ENCODE measurements around the gene ARHGAP8.

ARHGAP8 gene

DNA sequence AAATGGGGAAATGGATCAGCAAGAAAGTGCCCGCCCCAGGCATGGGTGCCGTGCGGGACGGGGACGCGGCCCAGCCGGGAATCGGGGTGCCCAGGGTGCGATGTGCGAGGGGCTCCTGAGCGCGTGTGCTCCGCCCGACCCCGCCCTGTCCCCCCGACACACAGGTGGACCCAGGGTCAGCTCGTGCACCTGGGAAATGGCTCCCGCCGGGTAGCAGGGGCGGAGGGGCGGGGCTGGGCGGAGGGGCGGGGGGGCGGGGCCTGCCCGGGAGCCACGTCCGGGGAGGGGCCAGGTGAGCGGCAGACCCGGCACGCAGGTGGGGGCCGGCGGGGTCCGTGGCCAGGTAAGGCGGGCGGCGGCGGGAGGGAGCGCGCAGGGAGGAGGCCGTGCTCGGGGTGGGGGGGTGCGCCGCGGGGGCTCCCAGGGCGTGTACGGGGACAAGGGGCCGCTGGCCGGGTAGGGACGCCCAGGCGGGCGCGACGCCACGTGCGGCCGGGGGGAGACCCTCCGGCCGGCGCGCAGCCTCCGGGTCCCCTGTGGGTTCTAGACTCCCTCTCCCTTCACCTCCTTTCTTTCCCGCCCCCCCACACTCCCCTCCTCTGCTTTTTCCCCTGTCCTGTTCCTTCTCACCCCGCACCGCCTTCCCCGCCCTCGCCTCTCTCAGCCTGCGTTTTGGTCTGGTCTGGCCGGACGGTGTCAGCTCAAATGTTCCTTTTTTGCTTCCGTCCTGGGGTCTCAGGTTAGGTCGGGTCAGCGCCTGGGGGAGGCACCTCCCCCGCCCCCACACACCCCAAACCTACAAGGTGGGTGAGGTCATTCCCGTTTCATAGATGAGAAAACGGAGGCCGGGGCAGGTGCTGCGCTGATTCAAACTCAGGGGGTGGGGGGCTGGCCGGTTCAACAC lies at the start of gene ARHGAP8:
ARHGAP8 (plus strand) TSS at position 291 of the 904 bp plus-strand sequence. CDS start 33,953 bp downstream, outside the sequence.
- DNase-seq (peak; percentile 26), ATAC-seq (no peak)

DNA sequence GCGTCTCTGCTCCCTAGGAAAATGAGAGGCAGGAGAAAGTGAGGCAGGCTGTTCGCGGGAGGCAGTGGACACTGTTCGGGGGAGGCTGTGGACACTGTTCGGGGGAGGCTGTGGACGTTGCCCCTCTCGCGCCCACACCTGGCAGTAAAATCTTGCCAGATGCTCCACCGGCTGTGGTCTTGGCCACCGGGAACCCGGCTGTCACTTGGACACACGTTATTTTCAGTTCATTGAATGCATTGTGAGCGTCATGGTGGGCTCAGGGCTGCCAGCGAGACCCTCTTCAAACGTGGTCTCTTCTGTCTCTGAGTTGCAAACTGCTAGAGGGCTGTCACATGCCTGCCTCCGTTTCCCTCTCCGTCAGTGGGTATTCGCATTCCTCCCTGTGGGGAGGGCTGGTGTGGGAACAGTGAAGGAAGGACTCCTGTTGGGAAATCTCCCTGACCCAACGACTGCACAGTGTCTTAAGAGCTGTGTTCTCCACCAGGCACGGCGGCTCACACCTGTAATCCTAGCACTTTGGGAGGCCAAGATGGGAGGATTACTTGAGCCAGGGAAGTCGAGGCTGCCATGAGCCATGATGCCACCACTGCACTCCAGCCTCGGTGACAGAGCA lies 49.0 kb upstream of the ARHGAP8 start:
- ATAC-seq (no peak), DNase-seq (no peak)

DNA sequence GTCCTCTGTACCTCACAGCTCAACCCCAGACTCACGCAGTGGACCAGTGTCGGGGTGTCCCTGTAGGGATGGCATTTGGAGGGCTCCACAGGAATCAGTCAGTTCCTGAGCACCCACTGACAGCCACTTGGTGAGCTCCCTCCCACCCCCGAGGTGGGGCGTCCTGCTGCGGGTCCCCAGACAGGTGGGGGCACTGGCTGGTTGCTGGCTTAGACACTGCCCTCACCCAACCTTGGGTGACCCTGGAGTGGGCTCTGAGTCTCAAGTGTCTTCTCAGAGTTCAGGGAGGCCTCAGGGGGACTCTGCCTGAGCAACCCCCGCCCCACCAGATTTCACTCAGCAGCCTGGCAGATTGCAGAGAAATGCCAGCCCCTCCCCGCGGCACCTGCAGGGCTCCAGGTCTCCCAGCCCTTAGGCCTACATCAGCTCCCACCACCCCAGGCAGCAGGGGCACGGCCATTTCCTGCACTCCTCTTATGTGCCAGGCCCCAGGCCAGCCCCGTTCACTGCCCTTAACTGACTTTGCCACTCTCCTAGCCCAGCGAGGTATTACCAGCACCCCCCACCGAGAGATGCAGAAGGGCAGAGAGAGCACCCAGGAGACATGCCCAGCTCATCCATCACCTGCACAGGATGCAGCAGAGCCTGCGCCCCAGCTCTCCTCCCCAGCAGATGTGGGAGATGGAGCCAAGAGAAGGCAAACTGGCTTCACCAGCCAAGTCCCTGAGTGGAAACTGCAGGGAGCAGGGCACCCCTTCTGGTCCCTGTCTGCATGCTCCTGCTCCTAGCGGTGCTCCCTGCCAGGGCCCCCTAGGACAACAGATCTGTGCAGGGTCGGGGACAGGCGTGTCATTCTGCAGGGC lies 48.0 kb upstream of the ARHGAP8 start:
- ATAC-seq, result no peak
- no peak for DNase-seq

GRCh38 chr22:44705022-44705297 lies 47.4 kb upstream of the ARHGAP8 start:
- DNase-seq (no peak), ATAC-seq (no peak)

- ATAC-seq, result no peak
- DNase-seq, result no peak
These were observed 45.9 kb upstream of the ARHGAP8 start for GRCh38 chr22:44706488-44706887.

- ATAC-seq (no peak), DNase-seq (no peak)
These were observed 45.2 kb upstream of the ARHGAP8 start for GRCh38 chr22:44707178-44707577.

- ATAC-seq, result no peak
- DNase-seq, result no peak
These were observed 44.6 kb upstream of the ARHGAP8 start for GRCh38 chr22:44707752-44708151.

GRCh38 chr22:44709881-44710392 lies 42.4 kb upstream of the ARHGAP8 start:
- DNase-seq, result peak; percentile 24
- no peak for ATAC-seq

GRCh38 chr22:44710474-44711240 lies 41.7 kb upstream of the ARHGAP8 start:
- ATAC-seq (peak; percentile 83), DNase-seq (peak; percentile 71)

- DNase-seq, result no peak
- ATAC-seq, result no peak
These were observed 41.2 kb upstream of the ARHGAP8 start for GRCh38 chr22:44711241-44711560.

DNA sequence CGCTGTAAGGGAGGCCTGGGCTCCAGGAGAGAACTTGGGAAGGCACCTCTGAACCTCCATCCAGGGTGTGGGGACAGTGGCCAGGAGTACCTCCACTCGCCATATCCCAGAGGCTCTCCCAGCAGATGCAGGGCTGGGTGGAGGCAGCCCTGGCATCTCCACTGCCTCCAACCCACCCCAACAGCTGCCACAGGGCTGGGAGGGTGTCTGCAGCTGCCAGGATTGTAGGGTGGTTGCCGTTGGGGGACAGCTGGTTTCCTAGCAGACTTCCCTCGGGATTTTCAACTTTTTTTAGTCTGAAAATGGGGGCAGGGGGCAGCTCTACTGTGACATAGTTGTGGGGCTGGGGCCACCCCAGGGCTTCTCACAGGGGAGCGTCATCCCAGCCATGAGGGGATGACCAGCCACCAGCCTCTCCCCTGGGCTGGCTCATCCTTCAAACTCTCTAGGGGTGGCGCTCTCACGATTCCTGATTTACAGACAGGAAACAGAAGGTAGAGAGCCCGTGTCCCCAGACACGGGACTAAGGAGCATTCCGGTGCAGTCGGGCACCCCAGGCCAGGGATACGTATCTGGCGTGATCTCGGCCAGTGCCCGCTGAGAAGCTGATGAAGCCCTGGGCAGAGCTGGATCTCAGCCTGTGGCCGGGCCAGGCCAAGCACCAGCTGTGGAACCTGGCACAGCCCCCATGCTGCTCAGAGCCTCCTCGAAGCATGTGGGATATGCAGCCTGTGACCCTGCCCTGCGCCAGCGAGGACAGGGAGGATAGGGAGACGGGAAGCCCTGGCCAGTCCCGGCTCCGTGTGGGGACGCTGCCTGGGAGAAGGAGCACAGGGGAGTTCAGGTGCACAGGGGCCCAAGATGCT lies 40.5 kb upstream of the ARHGAP8 start:
- no peak for DNase-seq

DNA sequence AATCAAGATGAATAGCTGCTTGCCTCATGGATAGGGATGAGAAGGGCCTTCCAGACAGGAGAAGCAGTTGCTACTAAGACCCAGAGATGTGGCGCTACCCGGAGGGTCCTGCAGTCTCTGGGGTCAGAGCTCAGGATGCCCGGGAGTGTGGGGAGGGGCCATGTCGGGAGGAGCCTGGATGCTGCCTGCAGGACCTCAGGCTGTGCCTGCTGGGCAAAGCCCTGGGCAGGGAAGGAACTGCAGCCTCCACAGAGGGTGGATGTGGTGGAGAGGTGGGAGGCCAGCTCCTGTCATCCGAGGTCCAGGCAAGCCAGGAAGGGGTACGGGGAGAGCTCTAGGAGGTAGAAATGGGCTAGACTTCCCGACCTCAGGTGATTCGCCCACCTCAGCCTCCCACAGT lies 39.4 kb upstream of the ARHGAP8 start:
- no peak for ATAC-seq
- DNase-seq, result no peak

More for the DNA sequence above, 40.5 kb upstream of the ARHGAP8 start:
- ATAC-seq, result no peak

DNA sequence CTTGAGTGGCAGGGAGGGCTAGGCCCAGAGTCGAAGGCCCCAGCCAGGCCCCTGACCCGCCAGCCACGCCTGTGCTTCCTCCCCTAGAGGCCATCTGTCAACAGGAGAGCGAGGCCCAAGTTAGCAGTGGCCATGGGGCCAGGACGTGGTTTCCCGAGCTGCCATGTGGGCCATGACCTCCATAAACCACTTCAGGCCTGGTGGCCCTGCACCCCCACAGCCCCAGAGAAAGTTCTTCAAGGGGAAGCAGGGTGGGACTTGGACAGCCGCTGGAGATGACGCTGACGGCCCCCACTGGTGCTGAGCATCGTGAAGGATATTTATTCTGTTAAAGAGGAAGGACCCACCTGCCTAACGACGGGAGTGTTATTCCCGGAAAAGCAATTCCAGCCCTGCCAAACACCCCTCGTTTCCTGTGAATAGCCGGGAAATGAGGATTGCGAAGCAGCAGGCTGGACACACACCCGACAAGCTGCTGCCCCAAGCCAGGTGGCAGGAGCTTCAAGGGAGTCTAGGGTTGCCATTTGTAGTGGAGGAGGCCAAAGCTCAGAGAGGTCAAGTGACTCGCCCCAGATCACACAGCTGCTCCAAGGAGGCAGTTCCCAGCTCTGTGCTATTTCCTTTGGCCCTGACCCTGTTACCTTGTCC lies 37.5 kb upstream of the ARHGAP8 start:
- no peak for DNase-seq
- ATAC-seq, result no peak

GRCh38 chr22:44718418-44718817 lies 34.0 kb upstream of the ARHGAP8 start:
- DNase-seq (no peak), ATAC-seq (peak; percentile 57)

DNA sequence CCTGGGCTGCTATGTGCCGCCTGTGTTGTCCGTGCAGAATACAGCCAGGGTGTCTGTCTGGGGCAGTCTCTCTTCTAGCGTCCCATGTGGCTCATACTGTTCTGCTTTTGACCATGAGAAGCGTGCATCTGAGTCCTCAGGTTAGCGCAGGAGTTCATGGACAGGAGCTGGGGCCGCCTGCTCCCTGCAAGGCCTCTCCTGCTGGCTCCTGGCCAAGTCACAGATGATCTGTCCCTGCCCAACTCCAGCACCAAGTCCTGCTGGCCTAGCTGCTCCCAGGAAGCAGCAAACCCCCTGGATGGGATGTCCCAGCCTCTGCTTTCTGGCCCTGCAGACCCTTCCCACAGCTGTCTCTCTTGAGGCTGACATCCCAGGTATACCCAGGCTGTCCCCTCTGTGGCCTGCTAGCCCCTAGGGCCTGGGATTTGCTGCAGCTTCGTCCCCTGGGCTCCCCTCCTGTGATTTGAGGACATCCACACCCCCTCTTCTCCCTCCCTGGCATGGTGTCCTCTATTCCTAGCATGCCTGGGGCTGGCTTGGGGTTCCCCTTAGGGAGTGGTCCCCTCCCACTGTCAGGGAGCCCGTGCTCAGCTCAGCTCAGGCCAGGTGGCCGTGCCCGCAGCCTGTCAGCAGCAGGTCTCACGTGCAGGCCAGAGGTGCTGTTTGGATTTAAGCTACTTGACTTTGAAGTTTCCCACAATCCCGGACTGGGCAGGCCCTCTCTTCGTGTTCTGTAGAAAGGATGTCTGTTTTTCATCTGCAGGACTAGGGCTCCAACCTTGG lies 32.6 kb upstream of the ARHGAP8 start:
- no peak for DNase-seq
- no peak for ATAC-seq

GRCh38 chr22:44721213-44721612 lies 31.2 kb upstream of the ARHGAP8 start:
- no peak for DNase-seq
- ATAC-seq, result no peak

DNA sequence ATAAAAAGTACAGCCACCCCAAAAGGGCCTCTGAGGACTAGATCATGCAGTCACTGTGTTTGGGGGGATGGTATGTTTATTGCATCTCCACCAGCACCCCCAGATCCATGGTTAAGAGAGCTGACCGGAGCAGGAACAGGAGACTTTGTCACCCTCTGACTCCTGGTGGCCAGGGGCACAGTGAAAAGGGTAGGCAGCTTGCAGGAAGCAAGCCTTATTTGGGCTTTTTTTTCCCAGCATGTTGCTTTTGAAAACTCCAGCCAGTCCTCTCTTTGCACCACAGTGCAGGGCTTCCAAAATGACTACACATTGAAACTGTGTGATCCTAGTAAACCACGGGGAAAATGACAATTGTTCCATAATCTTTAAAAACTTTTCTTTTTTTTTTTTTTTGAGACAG lies 29.8 kb upstream of the ARHGAP8 start:
- no peak for ATAC-seq
- no peak for DNase-seq

DNA sequence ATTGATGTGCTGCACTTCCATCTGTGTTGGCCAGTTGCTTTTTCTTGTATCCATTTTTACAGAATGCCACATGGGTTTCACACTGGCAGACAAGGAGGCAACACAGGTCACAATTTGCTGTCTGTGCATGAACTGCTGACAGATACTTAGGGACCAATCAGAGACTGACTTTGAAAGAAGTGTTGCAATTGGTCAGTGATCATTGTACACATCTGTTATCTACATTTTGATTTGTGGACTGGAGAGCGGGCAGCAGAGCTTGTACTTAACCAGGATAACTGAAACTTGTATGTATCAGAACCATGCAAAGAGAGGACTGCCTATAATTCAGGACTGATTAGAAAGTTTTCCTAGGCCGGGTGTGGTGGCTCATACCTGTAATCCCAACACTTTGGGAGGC lies 28.6 kb upstream of the ARHGAP8 start:
- ATAC-seq (no peak), DNase-seq (no peak)

- ATAC-seq, result no peak
These were observed 28.0 kb upstream of the ARHGAP8 start for GRCh38 chr22:44724416-44724815.

GRCh38 chr22:44724859-44725258 lies 27.5 kb upstream of the ARHGAP8 start:
- DNase-seq (no peak), ATAC-seq (no peak)

More at GRCh38 chr22:44724416-44724815, 28.0 kb upstream of the ARHGAP8 start:
- DNase-seq, result no peak
